ENCODE results near the gene NAALADL1. TPM values are rescaled to one million over a fixed set of nuclear protein-coding genes. Genes with fewer than 3 reads are reported as not detected.
A peak's percentile ranks its signal among the peaks of the same experiment; 100 is the strongest.

Gene NAALADL1
- total RNA-seq, 1 donor from 2014 or later: 4.3 TPM

- peaks cover 6% of the 10 kb centered on the region for H3K36me3 Mint-ChIP-seq (ENCODE audit: insufficient read depth)
- H3K27me3 Mint-ChIP-seq: no peaks in the 10 kb centered on the region
- H3K4me1 Mint-ChIP-seq (ENCODE audit: low read depth): peaks cover 15% of the 10 kb centered on the region
- TF ChIP-seq CTCF (IDR thresholded peaks at IDR 0.05; ENCODE audit: unreplicated experiment): no peak
- DNase-seq (ENCODE audit: low spot score, unreplicated experiment): no peak
- peak overlapping the region; percentile 95 for H3K4me3 Mint-ChIP-seq (ENCODE audit: low read depth)
- peak overlapping the region; percentile 12 for H3K27ac Mint-ChIP-seq
- no peaks in the 10 kb centered on the region for H3K9me3 Mint-ChIP-seq (ENCODE audit: low read depth)
Observed at GRCh38 chr11:65085446-65085845, 27.1 kb upstream of the NAALADL1 start.

GRCh38 chr11:65084598-65085375 lies 26.4 kb upstream of the NAALADL1 start:
- Mint-ChIP-seq H3K4me1 (ENCODE audit: low read depth) (peaks cover 15% of the 10 kb centered on the region), H3K9me3 (ENCODE audit: low read depth) (no peaks in the 10 kb centered on the region), H3K27ac (peak overlapping the region; percentile 99), H3K4me3 (ENCODE audit: low read depth) (peak overlapping the region; percentile 95), H3K36me3 (ENCODE audit: insufficient read depth) (peaks cover 7% of the 10 kb centered on the region), H3K27me3 (no peaks in the 10 kb centered on the region)
- no peak for DNase-seq (ENCODE audit: low spot score, unreplicated experiment)
- no peak for TF ChIP-seq CTCF (IDR thresholded peaks at IDR 0.05; ENCODE audit: unreplicated experiment)

GRCh38 chr11:65083834-65084597 lies 25.7 kb upstream of the NAALADL1 start, which contains the start of the genes CDCA5 and ZFPL1:
Gene CDCA5 (minus strand): TSS chr11:65084040. CDS start chr11:65083978, 62 bp downstream.
Gene ZFPL1 (plus strand): TSS chr11:65084222. CDS start chr11:65084699, 477 bp downstream.
- TF ChIP-seq CTCF (IDR thresholded peaks at IDR 0.05; ENCODE audit: unreplicated experiment): no peak
- peaks cover 7% of the 10 kb centered on the region for H3K36me3 Mint-ChIP-seq (ENCODE audit: insufficient read depth)
- H3K9me3 Mint-ChIP-seq (ENCODE audit: low read depth): no peaks in the 10 kb centered on the region
- H3K4me3 Mint-ChIP-seq (ENCODE audit: low read depth): peak within 1 kb of the TSS; percentile 95
- no peaks in the 10 kb centered on the region for H3K27me3 Mint-ChIP-seq
- peak within 1 kb of the TSS; percentile 99 for H3K27ac Mint-ChIP-seq
- H3K4me1 Mint-ChIP-seq (ENCODE audit: low read depth): peaks cover 15% of the 10 kb centered on the region
- DNase-seq (ENCODE audit: low spot score, unreplicated experiment): peak; percentile 93

- H3K36me3 Mint-ChIP-seq (ENCODE audit: insufficient read depth): peaks cover 7% of the 10 kb centered on the region
- TF ChIP-seq CTCF (IDR thresholded peaks at IDR 0.05; ENCODE audit: unreplicated experiment): no peak
- peaks cover 15% of the 10 kb centered on the region for H3K4me1 Mint-ChIP-seq (ENCODE audit: low read depth)
- no peak for DNase-seq (ENCODE audit: low spot score, unreplicated experiment)
- H3K4me3 Mint-ChIP-seq (ENCODE audit: low read depth): peak overlapping the region; percentile 95
- no peaks in the 10 kb centered on the region for H3K9me3 Mint-ChIP-seq (ENCODE audit: low read depth)
- no peaks in the 10 kb centered on the region for H3K27me3 Mint-ChIP-seq
- H3K27ac Mint-ChIP-seq: peak overlapping the region; percentile 99
Observed at GRCh38 chr11:65083134-65083833, 24.9 kb upstream of the NAALADL1 start.

Measured in progenitor cell of endocrine pancreas (in vitro differentiated cells).